Measurements from ENCODE around the gene DECR2. TPM values are rescaled to one million over a fixed set of nuclear protein-coding genes. Genes with fewer than 3 reads are reported as not detected.
A peak's percentile ranks its signal among the peaks of the same experiment; 100 is the strongest.

DECR2 gene
- total RNA-seq, 2 donors from 2014 or later = 8.9 to 15.9 TPM

DNA sequence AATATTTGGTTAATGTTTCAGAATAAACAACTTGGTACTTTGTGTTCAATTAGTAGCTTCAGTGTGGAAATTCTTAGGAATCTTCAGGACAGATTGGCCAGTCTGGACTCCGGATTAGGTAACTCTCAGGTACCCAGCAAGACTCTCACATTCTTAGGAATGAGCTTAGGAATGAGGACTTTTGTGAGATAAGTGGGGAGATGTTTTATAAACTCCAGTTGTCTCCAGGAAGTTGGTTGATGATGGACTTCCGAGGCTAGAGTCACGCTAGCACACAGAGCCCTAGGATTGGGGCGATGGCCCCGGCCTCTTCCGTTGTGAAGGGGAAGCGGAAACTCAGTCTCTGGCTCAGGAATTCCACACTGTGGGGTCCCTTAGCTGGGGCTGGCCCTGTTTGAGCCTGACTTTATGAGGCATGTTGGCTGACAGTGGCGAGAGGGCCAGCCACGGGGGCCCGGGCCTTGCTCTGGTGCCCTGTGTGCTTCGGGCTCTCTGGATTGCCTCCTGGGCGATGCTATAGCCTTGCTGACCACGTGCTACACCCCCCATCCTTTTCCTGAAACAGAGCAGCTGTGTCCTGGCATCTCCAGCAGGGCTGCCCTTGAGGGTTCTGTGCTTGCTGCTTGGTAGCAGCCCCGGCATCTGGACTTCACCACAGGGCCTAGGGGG lies 56.2 kb downstream of the DECR2 start:
- DNase-seq (peak; percentile 36), ATAC-seq (peak in 1 of 2 donors; percentile 41)
- intact Hi-C loops (cut with DNase I) = no loop called here

DNA sequence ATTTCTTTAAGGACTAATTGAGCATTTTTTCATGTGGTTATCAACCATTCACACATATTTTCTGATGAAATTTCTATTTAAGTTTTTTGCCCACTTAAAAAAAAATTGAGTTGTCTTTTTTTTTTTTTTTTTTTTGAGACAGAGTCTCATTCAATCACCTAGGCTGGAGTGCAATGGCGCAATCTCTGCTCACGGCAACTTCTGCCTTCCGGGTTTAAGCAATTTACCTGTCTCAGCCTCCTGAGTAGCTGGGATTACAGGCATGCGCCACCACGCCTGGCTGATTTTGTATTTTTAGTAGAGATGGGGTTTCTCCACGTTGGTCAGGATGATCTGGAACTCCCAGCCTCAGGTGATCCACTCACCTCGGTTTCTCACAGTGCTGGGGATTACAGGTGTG lies 58.1 kb downstream of the DECR2 start:
- intact Hi-C loops (cut with DNase I) = no loop called here
- DNase-seq (no peak), ATAC-seq (no peak)

DNA sequence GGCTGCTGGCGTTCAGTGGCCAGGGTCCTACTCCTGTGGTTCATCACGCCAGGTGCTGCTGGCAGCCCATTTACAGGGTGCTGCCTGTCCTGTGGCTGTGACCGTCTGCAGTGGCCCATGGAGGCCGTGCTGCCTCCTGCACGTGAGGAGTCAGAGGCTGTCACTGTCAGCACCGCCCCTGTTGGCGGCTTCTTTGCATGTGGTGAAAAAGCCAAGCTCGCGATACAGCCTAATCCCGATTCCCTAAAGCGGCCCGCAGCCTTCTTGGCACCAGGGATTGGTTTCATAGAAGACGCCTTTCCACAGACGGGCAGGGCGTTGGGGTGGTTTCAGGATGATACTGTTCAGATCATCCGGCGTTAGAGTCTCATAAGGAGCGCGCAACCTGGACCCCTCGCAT lies 59.1 kb downstream of the DECR2 start:
- ATAC-seq (no peak), DNase-seq (no peak)

More for the DNA sequence above, 59.1 kb downstream of the DECR2 start:
- intact Hi-C loops (cut with DNase I) = no loop called here

Other genes with a start within 250 kb of the DECR2 start
- under 1 TPM in 1 of 2 donors, not detected in 1; 0.32 TPM for gene HBZ, start 249.2 kb upstream of the DECR2 start, total RNA-seq
- gene HBM, start 235.9 kb upstream of the DECR2 start, total RNA-seq = not detected
- 100 to 1,000 TPM in 1 of 2 donors, 10 to 100 TPM in 1; 50.7 to 136 TPM for gene HBA2, start 229.0 kb upstream of the DECR2 start, total RNA-seq
- gene HBA1, start 225.2 kb upstream of the DECR2 start, total RNA-seq = 100 to 1,000 TPM in 1 of 2 donors, 10 to 100 TPM in 1; 62.0 to 232 TPM
- gene HBQ1, start 221.4 kb upstream of the DECR2 start, total RNA-seq = not detected
- 10 to 100 TPM; 28.2 to 32.9 TPM for gene LUC7L, start 172.4 kb upstream of the DECR2 start, total RNA-seq
- 100 to 1,000 TPM; 119 to 160 TPM for gene FAM234A, start 167.1 kb upstream of the DECR2 start, total RNA-seq
- gene RGS11, start 125.9 kb upstream of the DECR2 start, total RNA-seq = 10 to 100 TPM; 14.8 to 15.3 TPM
- 1 to 10 TPM; 4.9 to 5.1 TPM for gene ARHGDIG, start 121.3 kb upstream of the DECR2 start, total RNA-seq
- 1 to 10 TPM; 2.4 to 3.6 TPM for gene PDIA2, start 118.7 kb upstream of the DECR2 start, total RNA-seq
- gene AXIN1, start 49.2 kb upstream of the DECR2 start, total RNA-seq = 10 to 100 TPM; 10.9 to 12.3 TPM
- 10 to 100 TPM; 63.2 to 63.4 TPM for gene MRPL28, start 31.3 kb upstream of the DECR2 start, total RNA-seq
- 10 to 100 TPM; 27.3 to 33.5 TPM for gene PGAP6, start 19.9 kb upstream of the DECR2 start, total RNA-seq
- gene NME4, start 4.7 kb upstream of the DECR2 start, total RNA-seq = 10 to 100 TPM; 45.3 to 71.1 TPM
- gene RAB11FIP3, start 23.8 kb downstream of the DECR2 start, total RNA-seq = 10 to 100 TPM; 24.2 to 38.1 TPM
- gene CAPN15, start 125.8 kb downstream of the DECR2 start, total RNA-seq = 10 to 100 TPM; 19.2 to 25.8 TPM
- not detected for gene PRR35, start 158.5 kb downstream of the DECR2 start, total RNA-seq
- under 1 TPM; 0.10 to 0.97 TPM for gene NHLRC4, start 165.1 kb downstream of the DECR2 start, total RNA-seq
- gene PIGQ, start 168.1 kb downstream of the DECR2 start, total RNA-seq = 10 to 100 TPM; 19.1 to 21.3 TPM
- gene RAB40C, start 188.2 kb downstream of the DECR2 start, total RNA-seq = 10 to 100 TPM in 1 of 2 donors, 1 to 10 TPM in 1; 9.9 to 13.5 TPM
- under 1 TPM; 0.21 to 0.50 TPM for gene WFIKKN1, start 229.1 kb downstream of the DECR2 start, total RNA-seq
- gene METTL26, start 234.4 kb downstream of the DECR2 start, total RNA-seq = 10 to 100 TPM; 42.8 to 61.8 TPM
- gene MCRIP2, start 239.9 kb downstream of the DECR2 start, total RNA-seq = 100 to 1,000 TPM in 1 of 2 donors, 10 to 100 TPM in 1; 92.8 to 117 TPM
- 10 to 100 TPM in 1 of 2 donors, 1 to 10 TPM in 1; 9.6 to 15.5 TPM for gene WDR90, start 247.5 kb downstream of the DECR2 start, total RNA-seq

All from left cardiac atrium (tissue), 4 donors.